Central memory CD8-positive, alpha-beta T cell (primary cell): Measurements from ENCODE around the gene IFTAP.

ENCODE experiments used
- ATAC-seq: fragments of 150-1000 bp; cut with Tn5 transposase; replicated peaks from 2 replicates; pipeline ENCODE4 v1.10.0; 2022; ENCODE audit warnings: mild to moderate bottlenecking, moderate FRiP score, moderate number of reproducible peaks; ENCODE audit not compliant: poor library complexity, severe bottlenecking; ENCODE audit errors: extremely low read depth
- DNase-seq, 2 donors: peaks; one replicate each; pipeline ENCODE4 v3.0.0; 2021; ENCODE audit warnings: low spot score in 2 of 2
- H3K27ac Mint-ChIP-seq: one replicate; pipeline ENCODE4 v1.8.0; 2022; ENCODE audit warnings: low read depth, mild to moderate bottlenecking, moderate library complexity, mixed read lengths
- H3K27me3 Mint-ChIP-seq: one replicate; pipeline ENCODE4 v1.8.0; 2022; ENCODE audit warnings: mixed read lengths
- H3K36me3 Mint-ChIP-seq: one replicate; pipeline ENCODE4 v1.8.0; 2022; ENCODE audit warnings: mild to moderate bottlenecking, moderate library complexity, mixed read lengths; ENCODE audit not compliant: insufficient read depth
- H3K4me1 Mint-ChIP-seq: one replicate; pipeline ENCODE4 v1.8.0; 2022; ENCODE audit warnings: mixed read lengths
- H3K4me3 Mint-ChIP-seq: one replicate; pipeline ENCODE4 v1.8.0; 2022; ENCODE audit warnings: mild to moderate bottlenecking, moderate library complexity, mixed read lengths
- H3K9me3 Mint-ChIP-seq: one replicate; pipeline ENCODE4 v1.8.0; 2022; ENCODE audit warnings: mixed read lengths

Gene IFTAP

GRCh38 chr11:36605221-36606216 is 11.2 kb downstream of the IFTAP start:
- H3K36me3 Mint-ChIP-seq, result no peaks in the 10 kb centered on the region
- peaks cover 61% of the 10 kb centered on the region for H3K27me3 Mint-ChIP-seq
- DNase-seq (no peak), ATAC-seq (no peak)
- H3K9me3 Mint-ChIP-seq, result no peaks in the 10 kb centered on the region
- no peak overlapping the region for H3K27ac Mint-ChIP-seq
- no peak overlapping the region for H3K4me3 Mint-ChIP-seq
- H3K4me1 Mint-ChIP-seq, result no peaks in the 10 kb centered on the region

GRCh38 chr11:36608491-36609199 is 14.3 kb downstream of the IFTAP start:
- H3K27ac Mint-ChIP-seq, result no peak overlapping the region
- no peaks in the 10 kb centered on the region for H3K4me1 Mint-ChIP-seq
- DNase-seq (no peak), ATAC-seq (no peak)
- peaks cover 40% of the 10 kb centered on the region for H3K27me3 Mint-ChIP-seq
- no peaks in the 10 kb centered on the region for H3K9me3 Mint-ChIP-seq
- H3K36me3 Mint-ChIP-seq, result no peaks in the 10 kb centered on the region
- H3K4me3 Mint-ChIP-seq, result no peak overlapping the region

DNA sequence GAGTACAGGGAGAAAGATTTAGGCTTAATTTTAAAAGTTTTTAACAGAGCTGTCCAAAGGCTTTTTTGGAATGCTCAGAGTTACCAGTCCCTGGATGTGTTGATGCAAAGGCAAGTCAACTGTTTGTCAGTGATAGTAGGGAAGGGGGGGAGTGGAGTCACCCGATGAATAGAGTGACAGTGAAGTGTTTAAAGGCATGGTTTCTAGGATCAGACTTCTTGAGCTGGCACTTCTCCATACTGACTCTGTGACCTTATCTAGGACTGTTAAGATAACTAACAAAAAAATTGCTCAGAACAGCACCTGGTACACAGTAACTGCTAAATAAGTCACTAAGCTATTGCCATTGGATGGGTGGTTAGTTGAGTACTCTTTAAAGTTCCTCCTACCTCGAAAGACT is 15.1 kb downstream of the IFTAP start:
- ATAC-seq (no peak), DNase-seq (no peak)
- H3K27me3 Mint-ChIP-seq, result peaks cover 32% of the 10 kb centered on the region
- no peak overlapping the region for H3K27ac Mint-ChIP-seq
- H3K9me3 Mint-ChIP-seq, result no peaks in the 10 kb centered on the region
- no peak overlapping the region for H3K4me3 Mint-ChIP-seq
- H3K36me3 Mint-ChIP-seq, result no peaks in the 10 kb centered on the region
- no peaks in the 10 kb centered on the region for H3K4me1 Mint-ChIP-seq

GRCh38 chr11:36615826-36616225 is 21.5 kb downstream of the IFTAP start:
- Mint-ChIP-seq H3K27ac (no peak overlapping the region), H3K27me3 (peaks cover 31% of the 10 kb centered on the region), H3K36me3 (no peaks in the 10 kb centered on the region), H3K9me3 (no peaks in the 10 kb centered on the region), H3K4me3 (no peak overlapping the region), H3K4me1 (peaks cover 6% of the 10 kb centered on the region)
- ATAC-seq, result no peak
- DNase-seq, result no peak

GRCh38 chr11:36617543-36618362 is 23.5 kb downstream of the IFTAP start:
- Mint-ChIP-seq H3K36me3 (no peaks in the 10 kb centered on the region), H3K27ac (no peak overlapping the region), H3K27me3 (peaks cover 24% of the 10 kb centered on the region), H3K4me3 (no peak overlapping the region), H3K4me1 (peaks cover 6% of the 10 kb centered on the region), H3K9me3 (no peaks in the 10 kb centered on the region)
- ATAC-seq, result no peak
- no peak for DNase-seq

GRCh38 chr11:36618363-36619047 is 24.2 kb downstream of the IFTAP start:
- Mint-ChIP-seq H3K9me3 (no peaks in the 10 kb centered on the region), H3K27me3 (peaks cover 24% of the 10 kb centered on the region), H3K4me1 (peaks cover 6% of the 10 kb centered on the region), H3K27ac (no peak overlapping the region), H3K4me3 (no peak overlapping the region), H3K36me3 (no peaks in the 10 kb centered on the region)
- DNase-seq (no peak), ATAC-seq (no peak)

DNA sequence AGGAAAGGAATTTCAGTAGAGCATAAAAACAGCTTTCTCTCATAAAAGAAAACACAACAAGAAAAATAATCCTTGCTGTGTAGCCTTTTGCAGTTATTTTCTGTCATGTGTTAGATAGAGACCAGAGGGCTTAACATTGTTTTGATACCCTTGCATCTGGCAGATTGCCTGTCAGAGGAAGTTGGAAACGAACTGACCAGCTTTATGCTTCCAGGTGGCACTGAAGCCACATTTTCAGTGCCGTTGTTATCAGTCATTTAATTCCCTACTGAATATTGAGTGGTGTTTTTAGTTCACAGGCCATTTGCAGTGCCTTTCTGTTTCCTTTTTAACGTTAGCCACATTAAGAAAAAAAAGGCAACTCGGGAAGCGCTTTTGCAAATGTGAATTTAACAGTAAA is 25.2 kb downstream of the IFTAP start:
- Mint-ChIP-seq H3K27me3 (peaks cover 30% of the 10 kb centered on the region), H3K27ac (no peak overlapping the region), H3K9me3 (no peaks in the 10 kb centered on the region), H3K4me1 (peaks cover 6% of the 10 kb centered on the region), H3K4me3 (no peak overlapping the region), H3K36me3 (peaks cover 3% of the 10 kb centered on the region)
- ATAC-seq (no peak), DNase-seq (no peak)

- DNase-seq, result no peak
- ATAC-seq, result no peak
- H3K4me3 Mint-ChIP-seq, result no peak overlapping the region
- peaks cover 35% of the 10 kb centered on the region for H3K27me3 Mint-ChIP-seq
- H3K27ac Mint-ChIP-seq, result no peak overlapping the region
- peaks cover 3% of the 10 kb centered on the region for H3K36me3 Mint-ChIP-seq
- no peaks in the 10 kb centered on the region for H3K9me3 Mint-ChIP-seq
- peaks cover 6% of the 10 kb centered on the region for H3K4me1 Mint-ChIP-seq
Observed at GRCh38 chr11:36620246-36620645, 25.9 kb downstream of the IFTAP start.

- no peaks in the 10 kb centered on the region for H3K9me3 Mint-ChIP-seq
Observed at GRCh38 chr11:36622431-36623136, 28.3 kb downstream of the IFTAP start.

GRCh38 chr11:36623494-36623893 is 29.2 kb downstream of the IFTAP start:
- H3K9me3 Mint-ChIP-seq, result no peaks in the 10 kb centered on the region
- no peak for DNase-seq
- peaks cover 6% of the 10 kb centered on the region for H3K4me1 Mint-ChIP-seq
- peaks cover 60% of the 10 kb centered on the region for H3K27me3 Mint-ChIP-seq
- H3K36me3 Mint-ChIP-seq, result peaks cover 3% of the 10 kb centered on the region
- H3K4me3 Mint-ChIP-seq, result no peak overlapping the region
- no peak for ATAC-seq
- H3K27ac Mint-ChIP-seq, result no peak overlapping the region

More at GRCh38 chr11:36622431-36623136, 28.3 kb downstream of the IFTAP start:
- no peak overlapping the region for H3K27ac Mint-ChIP-seq
- no peak for DNase-seq
- peaks cover 3% of the 10 kb centered on the region for H3K36me3 Mint-ChIP-seq
- H3K4me3 Mint-ChIP-seq, result no peak overlapping the region
- peaks cover 6% of the 10 kb centered on the region for H3K4me1 Mint-ChIP-seq
- peaks cover 59% of the 10 kb centered on the region for H3K27me3 Mint-ChIP-seq
- ATAC-seq, result no peak

DNA sequence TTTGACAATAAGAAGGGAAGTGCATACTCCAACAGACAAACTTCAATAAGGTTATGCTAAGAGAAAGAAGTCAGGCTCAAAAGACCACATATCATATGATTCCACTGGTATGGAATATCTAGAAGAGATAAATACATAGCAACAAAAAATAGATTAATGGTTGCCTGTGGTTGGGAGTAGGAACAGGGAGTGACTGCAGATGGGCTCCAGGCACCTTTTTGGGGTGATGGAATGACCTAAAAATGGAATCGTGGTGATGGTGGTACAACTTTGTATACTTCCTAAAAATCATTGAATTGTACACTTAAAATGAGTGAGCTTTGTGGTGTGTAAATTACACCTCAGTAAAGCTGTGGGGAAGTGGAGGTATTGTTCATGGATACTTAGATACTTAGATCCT is 32.7 kb downstream of the IFTAP start:
- peaks cover 3% of the 10 kb centered on the region for H3K36me3 Mint-ChIP-seq
- H3K9me3 Mint-ChIP-seq, result no peaks in the 10 kb centered on the region
- no peak overlapping the region for H3K27ac Mint-ChIP-seq
- ATAC-seq (no peak), DNase-seq (no peak)
- H3K4me3 Mint-ChIP-seq, result no peak overlapping the region
- peaks cover 68% of the 10 kb centered on the region for H3K27me3 Mint-ChIP-seq
- H3K4me1 Mint-ChIP-seq, result no peaks in the 10 kb centered on the region
